Measurements from ENCODE around the gene MCCC2. TPM values are rescaled to one million over a fixed set of nuclear protein-coding genes. Genes with fewer than 3 reads are reported as not detected.

The MCCC2 gene
- total RNA-seq, 1 donor from 2014 or later: 31.7 TPM

GRCh38 chr5:71596169-71596568, 9.0 kb downstream of the MCCC2 start:
- H3K36me3 ChIP-seq (ENCODE audit: insufficient read depth, low read length): peaks cover 10% of the 10 kb centered on the region
- peaks cover 5% of the 10 kb centered on the region for H3K79me2 ChIP-seq (ENCODE audit: insufficient read depth, low read length)
- Mint-ChIP-seq H3K4me1 (ENCODE audit: low read depth, unreplicated experiment) (peaks cover 14% of the 10 kb centered on the region), H3K27ac (ENCODE audit: unreplicated experiment) (no peak overlapping the region), H3K9me3 (ENCODE audit: unreplicated experiment) (no peaks in the 10 kb centered on the region), H3K4me3 (ENCODE audit: unreplicated experiment) (no peak overlapping the region), H3K36me3 (ENCODE audit: low read depth, unreplicated experiment) (peaks cover 16% of the 10 kb centered on the region), H3K27me3 (ENCODE audit: low read depth, unreplicated experiment) (no peaks in the 10 kb centered on the region)
- no peaks in the 10 kb centered on the region for H3K27me3 ChIP-seq (ENCODE audit: insufficient read depth, low read length)
- no peaks in the 10 kb centered on the region for H3K9me3 ChIP-seq (ENCODE audit: insufficient read depth, low read depth, low read length)
- H3K27ac ChIP-seq (ENCODE audit: low read depth, low read length): no peak overlapping the region
- H4K20me1 ChIP-seq (ENCODE audit: insufficient read depth, low read length): no peaks in the 10 kb centered on the region
- TF ChIP-seq EZH2 (IDR thresholded peaks at IDR 0.05; ENCODE audit: insufficient read depth, low read length): no peak
- TF ChIP-seq CTCF (IDR thresholded peaks at IDR 0.05; ENCODE audit: insufficient read depth, low read depth, low read length): no peak
- no peak overlapping the region for H2AFZ ChIP-seq (ENCODE audit: low read depth, low read length)
- no peak overlapping the region for H3K9ac ChIP-seq (ENCODE audit: low read length)
- no peak overlapping the region for H3K4me2 ChIP-seq (ENCODE audit: low read length)
- no peak overlapping the region for H3K4me3 ChIP-seq (ENCODE audit: insufficient read depth, low read depth, low read length)
- H3K4me1 ChIP-seq (ENCODE audit: insufficient read depth, low read length): peaks cover 14% of the 10 kb centered on the region
- DNase-seq (ENCODE audit: low read depth) (no peak), FAIRE-seq (no peak)

- FAIRE-seq (no peak), DNase-seq (ENCODE audit: low read depth) (no peak)
- no peak overlapping the region for H2AFZ ChIP-seq (ENCODE audit: low read depth, low read length)
- TF ChIP-seq CTCF (IDR thresholded peaks at IDR 0.05; ENCODE audit: insufficient read depth, low read depth, low read length): no peak
- TF ChIP-seq EZH2 (IDR thresholded peaks at IDR 0.05; ENCODE audit: insufficient read depth, low read length): no peak
- H3K9me3 Mint-ChIP-seq (ENCODE audit: unreplicated experiment): no peaks in the 10 kb centered on the region
- H3K79me2 ChIP-seq (ENCODE audit: insufficient read depth, low read length): peaks cover 4% of the 10 kb centered on the region
- no peak overlapping the region for H3K4me3 Mint-ChIP-seq (ENCODE audit: unreplicated experiment)
- H3K9me3 ChIP-seq (ENCODE audit: insufficient read depth, low read depth, low read length): no peaks in the 10 kb centered on the region
- H3K4me1 ChIP-seq (ENCODE audit: insufficient read depth, low read length): peaks cover 18% of the 10 kb centered on the region
- no peaks in the 10 kb centered on the region for H3K27me3 ChIP-seq (ENCODE audit: insufficient read depth, low read length)
- H3K36me3 ChIP-seq (ENCODE audit: insufficient read depth, low read length): peaks cover 10% of the 10 kb centered on the region
- H4K20me1 ChIP-seq (ENCODE audit: insufficient read depth, low read length): no peaks in the 10 kb centered on the region
- no peaks in the 10 kb centered on the region for H3K27me3 Mint-ChIP-seq (ENCODE audit: low read depth, unreplicated experiment)
- H3K27ac Mint-ChIP-seq (ENCODE audit: unreplicated experiment): no peak overlapping the region
- H3K4me2 ChIP-seq (ENCODE audit: low read length): no peak overlapping the region
- no peak overlapping the region for H3K4me3 ChIP-seq (ENCODE audit: insufficient read depth, low read depth, low read length)
- H3K4me1 Mint-ChIP-seq (ENCODE audit: low read depth, unreplicated experiment): peaks cover 20% of the 10 kb centered on the region
- H3K27ac ChIP-seq (ENCODE audit: low read depth, low read length): no peak overlapping the region
- H3K9ac ChIP-seq (ENCODE audit: low read length): no peak overlapping the region
- H3K36me3 Mint-ChIP-seq (ENCODE audit: low read depth, unreplicated experiment): peaks cover 16% of the 10 kb centered on the region
Observed at GRCh38 chr5:71597001-71597400, 9.9 kb downstream of the MCCC2 start.

GRCh38 chr5:71600783-71601182, 13.6 kb downstream of the MCCC2 start:
- peak overlapping the region; percentile 64 for H3K4me2 ChIP-seq (ENCODE audit: low read length)
- FAIRE-seq: no peak
- peak overlapping the region; percentile 94 for H3K27ac Mint-ChIP-seq (ENCODE audit: unreplicated experiment)

More at GRCh38 chr5:71600783-71601182, 13.6 kb downstream of the MCCC2 start:
- Histone ChIP-seq H3K4me1 (ENCODE audit: insufficient read depth, low read length) (peaks cover 27% of the 10 kb centered on the region), H4K20me1 (ENCODE audit: insufficient read depth, low read length) (no peaks in the 10 kb centered on the region), H3K4me3 (ENCODE audit: insufficient read depth, low read depth, low read length) (peak overlapping the region; percentile 1), H3K27ac (ENCODE audit: low read depth, low read length) (peak overlapping the region; percentile 75), H3K79me2 (ENCODE audit: insufficient read depth, low read length) (no peaks in the 10 kb centered on the region), H3K9ac (ENCODE audit: low read length) (peak overlapping the region; percentile 29), H3K27me3 (ENCODE audit: insufficient read depth, low read length) (no peaks in the 10 kb centered on the region), H2AFZ (ENCODE audit: low read depth, low read length) (no peak overlapping the region), H3K9me3 (ENCODE audit: insufficient read depth, low read depth, low read length) (no peaks in the 10 kb centered on the region), H3K36me3 (ENCODE audit: insufficient read depth, low read length) (peaks cover 13% of the 10 kb centered on the region)
- no peak for TF ChIP-seq EZH2 (IDR thresholded peaks at IDR 0.05; ENCODE audit: insufficient read depth, low read length)
- TF ChIP-seq CTCF (IDR thresholded peaks at IDR 0.05; ENCODE audit: insufficient read depth, low read depth, low read length): no peak
- Mint-ChIP-seq H3K27me3 (ENCODE audit: low read depth, unreplicated experiment) (no peaks in the 10 kb centered on the region), H3K36me3 (ENCODE audit: low read depth, unreplicated experiment) (peaks cover 21% of the 10 kb centered on the region), H3K9me3 (ENCODE audit: unreplicated experiment) (no peaks in the 10 kb centered on the region), H3K4me1 (ENCODE audit: low read depth, unreplicated experiment) (peaks cover 25% of the 10 kb centered on the region), H3K4me3 (ENCODE audit: unreplicated experiment) (no peak overlapping the region)
- no peak for DNase-seq (ENCODE audit: low read depth)

Data from astrocyte (in vitro differentiated cells and primary cell).